Measurements from ENCODE around the gene RARB. TPM values are rescaled to one million over a fixed set of nuclear protein-coding genes. Genes with fewer than 3 reads are reported as not detected.

The RARB gene
- total and polyA plus RNA-seq, 9 of the 15 experiments (the other 6 are each of a cell fraction or from before 2014, with no cell fraction given), result 0.15 to 1.3 (median 0.27) TPM

DNA sequence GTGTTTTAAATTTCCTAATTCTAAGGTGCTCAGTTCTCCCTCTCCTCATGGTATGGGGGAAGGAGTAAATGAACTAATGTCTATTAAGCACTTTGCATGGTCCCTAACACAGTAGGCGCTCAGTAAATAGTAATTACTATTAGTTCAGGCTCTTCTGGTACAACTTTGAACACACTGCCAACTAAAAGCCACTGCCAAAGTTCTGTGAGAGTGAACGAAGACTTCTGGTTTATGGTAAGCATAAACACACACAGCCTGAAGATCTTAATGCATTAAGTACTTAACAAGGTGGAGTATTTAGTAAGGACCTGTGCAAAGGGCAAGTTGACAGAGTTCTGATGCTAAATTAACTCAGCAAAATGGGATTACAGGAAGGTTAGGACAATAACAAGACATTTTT lies 24.7 kb downstream of the RARB start:
- H3K9ac ChIP-seq (ENCODE audit: insufficient read depth in 1 of 2, low read depth in 2 of 2, low read length in 2 of 2), result no peak overlapping the region
- no peak for TF ChIP-seq TEAD2 (tag; IDR thresholded peaks at IDR 0.05)
- TF ChIP-seq TAF1 (IDR thresholded peaks at IDR 0.05; ENCODE audit: control insufficient read depth, extremely low read depth, insufficient read depth, low read length, severe bottlenecking), result no peak
- no peak for TF ChIP-seq CREM (IDR thresholded peaks at IDR 0.05; ENCODE audit: low read depth)
- TF ChIP-seq PCBP2 (IDR thresholded peaks at IDR 0.05; ENCODE audit: low read depth, low read length, poor library complexity, severe bottlenecking), result no peak
- TF ChIP-seq, protein P1, sequence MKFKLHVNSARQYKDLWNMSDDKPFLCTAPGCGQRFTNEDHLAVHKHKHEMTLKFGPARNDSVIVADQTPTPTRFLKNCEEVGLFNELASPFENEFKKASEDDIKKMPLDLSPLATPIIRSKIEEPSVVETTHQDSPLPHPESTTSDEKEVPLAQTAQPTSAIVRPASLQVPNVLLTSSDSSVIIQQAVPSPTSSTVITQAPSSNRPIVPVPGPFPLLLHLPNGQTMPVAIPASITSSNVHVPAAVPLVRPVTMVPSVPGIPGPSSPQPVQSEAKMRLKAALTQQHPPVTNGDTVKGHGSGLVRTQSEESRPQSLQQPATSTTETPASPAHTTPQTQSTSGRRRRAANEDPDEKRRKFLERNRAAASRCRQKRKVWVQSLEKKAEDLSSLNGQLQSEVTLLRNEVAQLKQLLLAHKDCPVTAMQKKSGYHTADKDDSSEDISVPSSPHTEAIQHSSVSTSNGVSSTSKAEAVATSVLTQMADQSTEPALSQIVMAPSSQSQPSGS (CRISPR knock-in tag; IDR thresholded peaks at IDR 0.05), result no peak
- TF ChIP-seq LEF1 (IDR thresholded peaks at IDR 0.05), result no peak
- no peak for TF ChIP-seq TBP (optimal IDR thresholded peaks at IDR 0.05; ENCODE audit: low read depth, low read length)
- no peak for TF ChIP-seq PHF20 (IDR thresholded peaks at IDR 0.05; ENCODE audit: partially characterized antibody)
- TF ChIP-seq MAFK (IDR thresholded peaks at IDR 0.05; ENCODE audit: low read length), result no peak
- no peak for TF ChIP-seq TBL1XR1 (IDR thresholded peaks at IDR 0.05; ENCODE audit: low read length in 2 of 2)
- TF ChIP-seq, protein P2, sequence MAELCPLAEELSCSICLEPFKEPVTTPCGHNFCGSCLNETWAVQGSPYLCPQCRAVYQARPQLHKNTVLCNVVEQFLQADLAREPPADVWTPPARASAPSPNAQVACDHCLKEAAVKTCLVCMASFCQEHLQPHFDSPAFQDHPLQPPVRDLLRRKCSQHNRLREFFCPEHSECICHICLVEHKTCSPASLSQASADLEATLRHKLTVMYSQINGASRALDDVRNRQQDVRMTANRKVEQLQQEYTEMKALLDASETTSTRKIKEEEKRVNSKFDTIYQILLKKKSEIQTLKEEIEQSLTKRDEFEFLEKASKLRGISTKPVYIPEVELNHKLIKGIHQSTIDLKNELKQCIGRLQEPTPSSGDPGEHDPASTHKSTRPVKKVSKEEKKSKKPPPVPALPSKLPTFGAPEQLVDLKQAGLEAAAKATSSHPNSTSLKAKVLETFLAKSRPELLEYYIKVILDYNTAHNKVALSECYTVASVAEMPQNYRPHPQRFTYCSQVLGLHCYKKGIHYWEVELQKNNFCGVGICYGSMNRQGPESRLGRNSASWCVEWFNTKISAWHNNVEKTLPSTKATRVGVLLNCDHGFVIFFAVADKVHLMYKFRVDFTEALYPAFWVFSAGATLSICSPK (IDR thresholded peaks at IDR 0.05; ENCODE audit: borderline replicate concordance), result no peak
- no peak for TF ChIP-seq ZNF764 (CRISPR knock-in tag; IDR thresholded peaks at IDR 0.05; ENCODE audit: low read depth)
- no peaks in the 10 kb centered on the region for H4K20me1 ChIP-seq (replicated peaks; ENCODE audit: control insufficient read depth, insufficient read depth, low read length)
- no peak overlapping the region for H3K27ac ChIP-seq (ENCODE audit: extremely low read depth, low read depth, low read length)
- H3K9me3 ChIP-seq (replicated peaks; ENCODE audit: control insufficient read depth, insufficient read depth, low read depth, low read length), result no peaks in the 10 kb centered on the region
- FAIRE-seq (no peak), DNase-seq (ENCODE audit: extremely low read depth in 1 of 4, low spot score in 3 of 4) (no peak), ATAC-seq (no peak)
- ChIA-PET CTCF (ENCODE audit: low intra/inter-chr PET ratio) (no interaction called here), POLR2A (no interaction called here)
- H3K9me1 ChIP-seq (ENCODE audit: control insufficient read depth, insufficient read depth, low read length), result no peaks in the 10 kb centered on the region
- no TSS peak for BruUV-seq (replicated peaks)
- H2AFZ ChIP-seq (ENCODE audit: low read depth, low read length), result no peak overlapping the region
- H3K27me3 ChIP-seq (ENCODE audit: control insufficient read depth in 2 of 2, insufficient read depth in 2 of 2, low read length in 2 of 2), result peaks cover 2 to 16% of the 10 kb centered on the region in 2 experiments; a peak in 3 of 5 replicates
- H3K4me1 ChIP-seq (replicated peaks in 1 of 2; ENCODE audit: control insufficient read depth in 2 of 2, insufficient read depth in 2 of 2, low read length in 2 of 2), result no peaks in the 10 kb centered on the region
- no peaks in the 10 kb centered on the region for H3K79me2 ChIP-seq (ENCODE audit: control insufficient read depth, insufficient read depth, low read length)
- H3K4me2 ChIP-seq (ENCODE audit: insufficient read depth, low read length), result no peak overlapping the region
- no peaks in the 10 kb centered on the region for H3K36me3 ChIP-seq (ENCODE audit: control insufficient read depth, insufficient read depth, low read length)
- 0% methylated on average over 2 of the region's 2 CpGs for WGBS (ENCODE audit: insufficient coverage, low coverage, missing lambda C conversion rate)
- intact Hi-C loops (cut with micrococcal nuclease), result no loop called here
- H3K4me3 ChIP-seq, result no peak overlapping the region
- in situ Hi-C loops (cut with MboI), result no loop called here

Data from K562 (cell line).